H9 (cell line): ENCODE data around the gene TESK1. TPM values are rescaled to one million over a fixed set of nuclear protein-coding genes. Genes with fewer than 3 reads are reported as not detected.

Experiments
- DNase-seq: peaks from one replicate; pipeline ENCODE4 v3.0.0-alpha.2; 2017
- H2AFZ ChIP-seq: one replicate; pipeline ENCODE4 v1.6.1; 2013; ENCODE audit warnings: mild to moderate bottlenecking, low read length, control low read depth, moderate library complexity
- H2AK5ac ChIP-seq: 2 replicates; pipeline ENCODE4 v1.6.1; 2013; ENCODE audit warnings: low read length, control low read depth, mixed read lengths; ENCODE audit not compliant: insufficient read length
- H2BK120ac ChIP-seq: one replicate; pipeline ENCODE4 v1.6.1; 2013; ENCODE audit warnings: low read depth, mild to moderate bottlenecking, low read length, control low read depth, inconsistent platforms; ENCODE audit not compliant: poor library complexity, severe bottlenecking
- H2BK12ac ChIP-seq: 2 replicates; pipeline ENCODE4 v1.6.1; 2013; ENCODE audit warnings: low read length, control low read depth, mixed read lengths, low read depth; ENCODE audit not compliant: insufficient read length
- H2BK15ac ChIP-seq: 2 replicates; pipeline ENCODE4 v1.6.1; 2013; ENCODE audit warnings: low read depth, low read length, control low read depth
- H2BK20ac ChIP-seq: one replicate; pipeline ENCODE4 v1.6.1; 2013; ENCODE audit warnings: low read depth, mild to moderate bottlenecking, low read length, control low read depth, inconsistent platforms; ENCODE audit not compliant: poor library complexity, severe bottlenecking
- H2BK5ac ChIP-seq: 2 replicates; pipeline ENCODE4 v1.6.1; 2013; ENCODE audit warnings: low read length, control low read depth, mixed read lengths; ENCODE audit not compliant: insufficient read length
- H3K14ac ChIP-seq: 2 replicates; pipeline ENCODE4 v1.6.1; 2013; ENCODE audit warnings: low read length, control low read depth; ENCODE audit not compliant: insufficient read depth
- H3K18ac ChIP-seq: 2 replicates; pipeline ENCODE4 v1.6.1; 2013; ENCODE audit warnings: low read depth, mild to moderate bottlenecking, mixed read lengths, low read length, control low read depth; ENCODE audit not compliant: insufficient read length
- H3K23ac ChIP-seq: 2 replicates; pipeline ENCODE4 v1.6.1; 2013; ENCODE audit warnings: low read length, control low read depth, mixed read lengths, low read depth; ENCODE audit not compliant: insufficient read length
- H3K23me2 ChIP-seq: 2 replicates; pipeline ENCODE4 v1.6.1; 2013; ENCODE audit warnings: low read depth, mild to moderate bottlenecking, mixed read lengths, low read length, control low read depth; ENCODE audit not compliant: insufficient read length, poor library complexity, severe bottlenecking
- H3K27ac ChIP-seq: 2 replicates; pipeline ENCODE4 v1.5.1; 2013; ENCODE audit warnings: low read length, control low read depth, mixed read lengths, low read depth; ENCODE audit not compliant: insufficient read length
- H3K27me3 ChIP-seq: 2 replicates; pipeline ENCODE4 v1.6.1; 2013; ENCODE audit warnings: low read length, control low read depth, inconsistent platforms; ENCODE audit not compliant: insufficient read depth
- H3K4ac ChIP-seq: 2 replicates; pipeline ENCODE4 v1.6.1; 2013; ENCODE audit warnings: low read depth, mild to moderate bottlenecking, control low read depth, inconsistent platforms, low read length, moderate library complexity
- H3K4me1 ChIP-seq: 2 replicates; pipeline ENCODE4 v1.6.1; 2013; ENCODE audit warnings: low read length, control low read depth, inconsistent platforms; ENCODE audit not compliant: insufficient read depth
- H3K4me2 ChIP-seq: 2 replicates; pipeline ENCODE4 v1.6.1; 2013; ENCODE audit warnings: low read length, control low read depth, mixed read lengths; ENCODE audit not compliant: insufficient read length, insufficient read depth
- H3K56ac ChIP-seq: 2 replicates; pipeline ENCODE4 v1.6.1; 2013; ENCODE audit warnings: low read depth, mild to moderate bottlenecking, mixed read lengths, low read length, control low read depth; ENCODE audit not compliant: insufficient read length
- H3K79me1 ChIP-seq: 2 replicates; pipeline ENCODE4 v1.6.1; 2013; ENCODE audit warnings: low read depth, mild to moderate bottlenecking, moderate library complexity, low read length, control low read depth, inconsistent platforms; ENCODE audit not compliant: insufficient read depth, poor library complexity, severe bottlenecking
- H3K79me2 ChIP-seq: 2 replicates; pipeline ENCODE4 v1.6.1; 2013; ENCODE audit warnings: low read length, control low read depth, inconsistent platforms; ENCODE audit not compliant: insufficient read depth
- H3K9ac ChIP-seq: 2 replicates; pipeline ENCODE4 v1.6.1; 2013; ENCODE audit warnings: low read length, control low read depth, mixed read lengths; ENCODE audit not compliant: insufficient read length; ENCODE audit errors: extremely low read depth
- H3K9me3 ChIP-seq: one replicate; pipeline ENCODE4 v1.6.1; 2013; ENCODE audit warnings: low read depth, low read length, inconsistent platforms; ENCODE audit not compliant: control insufficient read depth
- H3T11ph ChIP-seq: one replicate; pipeline ENCODE4 v1.6.1; 2013; ENCODE audit warnings: mild to moderate bottlenecking, low read length, control low read depth, inconsistent platforms
- H4K20me1 ChIP-seq: one replicate; pipeline ENCODE4 v1.6.1; 2013; ENCODE audit not compliant: control insufficient read depth, insufficient read length, insufficient read depth
- H4K5ac ChIP-seq: 2 replicates; pipeline ENCODE4 v1.6.1; 2013; ENCODE audit warnings: low read depth, mild to moderate bottlenecking, mixed read lengths, low read length, control low read depth; ENCODE audit not compliant: insufficient read length
- H4K8ac ChIP-seq: replicated peaks from 2 replicates; pipeline ENCODE4 v1.6.1; 2013; ENCODE audit warnings: low read length, control low read depth, mixed read lengths, low read depth; ENCODE audit not compliant: insufficient read length
- H4K91ac ChIP-seq: 2 replicates; pipeline ENCODE4 v1.6.1; 2013; ENCODE audit warnings: low read depth, mild to moderate bottlenecking, moderate library complexity, mixed read lengths, low read length, control low read depth; ENCODE audit not compliant: insufficient read length
- H3K27ac Mint-ChIP-seq, 3 experiments: 2 replicates in 2 of 3; 3 replicates in 1 of 3; pipeline ENCODE4 v1.8.0; 2020 to 2021; ENCODE audit warnings: mixed read lengths in 3 of 3, mild to moderate bottlenecking in 1 of 3, moderate library complexity in 1 of 3
- H3K27me3 Mint-ChIP-seq: 2 replicates; pipeline ENCODE4 v1.8.0; 2021; ENCODE audit warnings: low read depth, mild to moderate bottlenecking, moderate library complexity, mixed read lengths
- H3K36me3 Mint-ChIP-seq, 3 experiments: 2 replicates in 2 of 3; 3 replicates in 1 of 3; pipeline ENCODE4 v1.8.0; 2020 to 2021; ENCODE audit warnings: low read depth in 3 of 3, mixed read lengths in 3 of 3; ENCODE audit not compliant: insufficient read depth in 1 of 3
- H3K4me1 Mint-ChIP-seq, 2 experiments: 2 replicates each; pipeline ENCODE4 v1.8.0; 2020; ENCODE audit warnings: mixed read lengths in 2 of 2
- H3K4me3 Mint-ChIP-seq, 2 experiments: 2 replicates in 1 of 2; 3 replicates in 1 of 2; pipeline ENCODE4 v1.8.0; 2020 to 2021; ENCODE audit warnings: mild to moderate bottlenecking in 2 of 2, mixed read lengths in 2 of 2, moderate library complexity in 1 of 2
- H3K9me3 Mint-ChIP-seq, 2 experiments: 2 replicates in 1 of 2; 3 replicates in 1 of 2; pipeline ENCODE4 v1.8.0; 2020; ENCODE audit warnings: mild to moderate bottlenecking in 2 of 2, mixed read lengths in 2 of 2, moderate library complexity in 1 of 2
- WGBS: extraction: QIAGEN DNeasy Blood & Tissue Kit; methylation state at CpG from one replicate; pipeline ENCODE4 v1.1.7; 2013; ENCODE audit warnings: missing lambda C conversion rate, low lambda C conversion rate, mixed read lengths; ENCODE audit not compliant: insufficient read length; ENCODE audit errors: extremely low coverage; 5-methylcytosine and 5-hydroxymethylcytosine counted together
- total RNA-seq: library from RNA; stranded (reverse); gene quantifications from 2 replicates; pipeline ENCODE4 v1.2.1, GENCODE V29; 2021
- TF ChIP-seq, protein P1 (sequence below): fragments of 200-600 bp; sonication (generic); conservative IDR thresholded peaks from 3 replicates; pipeline ENCODE4 v1.8.0; 2021; ENCODE audit warnings: antibody characterized with exemption, mild to moderate bottlenecking

Gene TESK1
- total RNA-seq, 1 experiment from 2014 or later, result 28.6 TPM

DNA sequence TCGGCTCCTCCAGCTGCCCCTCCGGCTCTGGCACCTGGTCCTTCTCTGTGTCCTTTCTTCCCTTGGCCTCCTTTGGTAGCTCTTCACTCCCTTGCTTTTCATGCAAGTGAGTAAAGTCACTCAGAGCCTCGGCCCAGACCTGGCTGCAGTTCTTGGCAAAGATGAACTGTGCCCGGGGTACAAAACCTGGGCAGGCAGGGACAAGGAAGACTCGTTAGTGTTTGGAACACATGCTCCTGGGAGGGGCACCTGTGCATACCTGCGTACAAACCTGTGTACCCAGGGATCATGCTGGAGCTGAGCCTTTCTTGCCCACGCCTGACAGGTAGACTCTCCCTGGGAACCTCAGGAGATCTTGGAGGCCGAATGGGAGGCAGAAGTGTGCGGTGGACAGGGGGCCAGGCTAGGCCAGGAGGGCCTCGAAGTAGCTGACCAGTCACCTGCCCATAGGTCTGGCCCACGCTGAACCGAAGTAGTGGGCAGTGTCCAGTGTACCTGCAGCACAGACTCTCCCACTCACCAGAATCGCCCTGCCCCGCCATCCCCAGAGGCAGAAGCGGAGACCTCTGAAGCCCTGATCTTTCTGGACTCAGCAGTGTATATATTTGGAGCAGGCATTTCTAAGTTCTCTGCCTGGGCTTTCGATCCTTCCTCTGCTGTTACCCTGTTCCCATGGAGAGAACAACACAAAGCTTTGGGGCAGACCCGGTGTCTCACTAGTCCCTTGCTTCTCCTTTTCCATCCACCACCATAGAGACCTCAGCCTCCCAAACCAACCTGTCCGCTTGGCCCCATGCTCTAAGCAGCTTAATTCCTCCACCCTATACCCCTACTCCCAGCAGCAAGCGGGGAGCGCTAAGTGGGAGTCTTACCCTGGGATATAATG is 41.9 kb upstream of the TESK1 start:
- H2BK15ac ChIP-seq, result no peak overlapping the region
- no peaks in the 10 kb centered on the region for H4K20me1 ChIP-seq
- TF ChIP-seq, protein P1, sequence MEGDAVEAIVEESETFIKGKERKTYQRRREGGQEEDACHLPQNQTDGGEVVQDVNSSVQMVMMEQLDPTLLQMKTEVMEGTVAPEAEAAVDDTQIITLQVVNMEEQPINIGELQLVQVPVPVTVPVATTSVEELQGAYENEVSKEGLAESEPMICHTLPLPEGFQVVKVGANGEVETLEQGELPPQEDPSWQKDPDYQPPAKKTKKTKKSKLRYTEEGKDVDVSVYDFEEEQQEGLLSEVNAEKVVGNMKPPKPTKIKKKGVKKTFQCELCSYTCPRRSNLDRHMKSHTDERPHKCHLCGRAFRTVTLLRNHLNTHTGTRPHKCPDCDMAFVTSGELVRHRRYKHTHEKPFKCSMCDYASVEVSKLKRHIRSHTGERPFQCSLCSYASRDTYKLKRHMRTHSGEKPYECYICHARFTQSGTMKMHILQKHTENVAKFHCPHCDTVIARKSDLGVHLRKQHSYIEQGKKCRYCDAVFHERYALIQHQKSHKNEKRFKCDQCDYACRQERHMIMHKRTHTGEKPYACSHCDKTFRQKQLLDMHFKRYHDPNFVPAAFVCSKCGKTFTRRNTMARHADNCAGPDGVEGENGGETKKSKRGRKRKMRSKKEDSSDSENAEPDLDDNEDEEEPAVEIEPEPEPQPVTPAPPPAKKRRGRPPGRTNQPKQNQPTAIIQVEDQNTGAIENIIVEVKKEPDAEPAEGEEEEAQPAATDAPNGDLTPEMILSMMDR, result no peak
- H3K4ac ChIP-seq, result no peak overlapping the region
- H3K27me3 ChIP-seq, result no peaks in the 10 kb centered on the region
- H4K8ac ChIP-seq, result no peak overlapping the region
- Mint-ChIP-seq H3K27ac (peak overlapping the region in 1 of 3 experiments; percentile 42; a peak in 2 of 7 replicates), H3K36me3 (no peaks in the 10 kb centered on the region; a peak in 2 of 7 replicates), H3K4me3 (no peak overlapping the region), H3K4me1 (peaks cover 8 to 16% of the 10 kb centered on the region in 2 experiments), H3K27me3 (no peaks in the 10 kb centered on the region), H3K9me3 (no peaks in the 10 kb centered on the region)
- H2AK5ac ChIP-seq, result no peak overlapping the region
- no peaks in the 10 kb centered on the region for H3K79me1 ChIP-seq
- H3K9ac ChIP-seq, result no peak overlapping the region
- no peak overlapping the region for H3K56ac ChIP-seq
- H3K4me1 ChIP-seq, result no peaks in the 10 kb centered on the region
- no peak overlapping the region for H3K27ac ChIP-seq
- H2BK5ac ChIP-seq, result no peak overlapping the region
- H3K23me2 ChIP-seq, result no peaks in the 10 kb centered on the region
- no peak overlapping the region for H2AFZ ChIP-seq
- no CpG with 5 or more reads among the region's 20 CpGs for WGBS
- DNase-seq, result no peak
- no peak overlapping the region for H2BK12ac ChIP-seq
- H2BK120ac ChIP-seq, result no peak overlapping the region
- no peak overlapping the region for H2BK20ac ChIP-seq
- no peak overlapping the region for H3K18ac ChIP-seq
- H3T11ph ChIP-seq, result no peak overlapping the region
- H3K14ac ChIP-seq, result no peak overlapping the region
- no peak overlapping the region for H4K91ac ChIP-seq
- no peak overlapping the region for H3K23ac ChIP-seq
- H3K4me2 ChIP-seq, result no peak overlapping the region
- no peaks in the 10 kb centered on the region for H3K79me2 ChIP-seq
- H4K5ac ChIP-seq, result no peak overlapping the region
- no peaks in the 10 kb centered on the region for H3K9me3 ChIP-seq
